SU-DHL-6 (cell line): ENCODE measurements around the gene ARFGEF2.

Source experiments
- EZH2phosphoT487 ChIP-seq: fragments of 200-600 bp; sonication (generic), shearing (Covaris generic); conservative IDR thresholded peaks from 2 replicates; pipeline ENCODE4 v1.6.1; 2018; ENCODE audit warnings: mild to moderate bottlenecking, antibody characterized with exemption, low read length, moderate library complexity, mixed read lengths
- TF ChIP-seq, protein P1 (sequence below): fragments of 200-600 bp; sonication (generic); IDR thresholded peaks from one replicate; pipeline ENCODE4 v1.5.1; 2017; ENCODE audit warnings: antibody characterized with exemption, mild to moderate bottlenecking, low read length, moderate library complexity; ENCODE audit not compliant: insufficient read depth, poor library complexity, severe bottlenecking

DNA sequence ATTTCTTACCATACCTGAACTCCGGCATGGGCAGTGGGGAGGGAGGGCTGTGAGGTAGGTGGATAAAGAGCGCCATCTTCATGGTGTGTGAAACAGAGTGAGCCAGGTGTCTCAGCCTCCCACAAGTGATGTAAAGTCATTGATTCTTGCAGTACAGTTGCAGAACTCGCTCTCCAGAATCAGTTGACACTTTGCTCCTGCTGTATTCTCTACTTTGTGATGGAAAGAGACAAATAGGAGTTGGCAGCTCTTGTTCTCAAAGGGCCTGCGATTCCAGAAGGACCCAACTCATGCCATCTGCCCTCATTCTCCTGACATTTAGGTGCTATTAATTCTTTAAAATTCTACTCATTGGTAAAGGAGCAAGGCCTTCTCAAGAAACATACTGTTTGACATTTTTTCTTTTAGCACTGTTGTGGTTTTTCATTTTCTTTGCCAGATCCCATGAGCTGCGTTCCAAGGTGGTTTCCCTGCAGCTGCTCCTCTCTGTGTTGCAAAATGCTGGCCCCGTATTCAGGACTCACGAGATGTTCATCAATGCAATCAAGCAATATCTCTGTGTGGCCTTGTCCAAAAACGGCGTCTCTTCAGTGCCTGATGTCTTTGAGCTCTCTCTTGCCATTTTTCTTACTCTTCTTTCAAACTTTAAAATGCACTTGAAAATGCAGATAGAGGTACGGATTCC lies 49.3 kb downstream of the ARFGEF2 start:
- TF ChIP-seq, protein P1, sequence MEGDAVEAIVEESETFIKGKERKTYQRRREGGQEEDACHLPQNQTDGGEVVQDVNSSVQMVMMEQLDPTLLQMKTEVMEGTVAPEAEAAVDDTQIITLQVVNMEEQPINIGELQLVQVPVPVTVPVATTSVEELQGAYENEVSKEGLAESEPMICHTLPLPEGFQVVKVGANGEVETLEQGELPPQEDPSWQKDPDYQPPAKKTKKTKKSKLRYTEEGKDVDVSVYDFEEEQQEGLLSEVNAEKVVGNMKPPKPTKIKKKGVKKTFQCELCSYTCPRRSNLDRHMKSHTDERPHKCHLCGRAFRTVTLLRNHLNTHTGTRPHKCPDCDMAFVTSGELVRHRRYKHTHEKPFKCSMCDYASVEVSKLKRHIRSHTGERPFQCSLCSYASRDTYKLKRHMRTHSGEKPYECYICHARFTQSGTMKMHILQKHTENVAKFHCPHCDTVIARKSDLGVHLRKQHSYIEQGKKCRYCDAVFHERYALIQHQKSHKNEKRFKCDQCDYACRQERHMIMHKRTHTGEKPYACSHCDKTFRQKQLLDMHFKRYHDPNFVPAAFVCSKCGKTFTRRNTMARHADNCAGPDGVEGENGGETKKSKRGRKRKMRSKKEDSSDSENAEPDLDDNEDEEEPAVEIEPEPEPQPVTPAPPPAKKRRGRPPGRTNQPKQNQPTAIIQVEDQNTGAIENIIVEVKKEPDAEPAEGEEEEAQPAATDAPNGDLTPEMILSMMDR, result no peak
- no peak for TF ChIP-seq EZH2phosphoT487
